LNCaP clone FGC (cell line): ENCODE measurements around the gene ZNF490.
A peak's percentile ranks its signal among the peaks of the same experiment; 100 is the strongest.
"Not testable (repeated sequence)": the region's sequence is repeated elsewhere in the genome, so short reads cannot be mapped to it uniquely, and the experiment has no call there.

ENCODE experiments used
- DNase-seq: peaks from one replicate; pipeline ENCODE4 v3.0.0-alpha.2; 2011; ENCODE audit warnings: low read depth
- H3K4me3 ChIP-seq: 2 replicates; pipeline ENCODE4 v1.5.1; 2011; ENCODE audit warnings: mild to moderate bottlenecking, low read depth, low read length, control low read depth
- CTCF ChIP-seq: IDR thresholded peaks from 2 replicates; pipeline ENCODE4 v1.5.1; 2012; ENCODE audit warnings: mild to moderate bottlenecking; ENCODE audit not compliant: control insufficient read depth, insufficient read depth; ENCODE audit errors: extremely low read depth

ZNF490 gene

GRCh38 chr19:12567951-12568350 lies 42.7 kb downstream of the ZNF490 start:
- DNase-seq = no peak
- no peak for TF ChIP-seq CTCF
- H3K4me3 ChIP-seq = no peak overlapping the region

GRCh38 chr19:12566380-12566779 lies 44.2 kb downstream of the ZNF490 start:
- not testable (repeated sequence) for DNase-seq, H3K4me3 ChIP-seq

GRCh38 chr19:12564016-12564664 lies 46.5 kb downstream of the ZNF490 start:
- peak; percentile 57 for DNase-seq
- no peak overlapping the region for H3K4me3 ChIP-seq
- TF ChIP-seq CTCF = peak; percentile 98

- no peak overlapping the region for H3K4me3 ChIP-seq
- no peak for DNase-seq
- TF ChIP-seq CTCF = no peak
Measured at GRCh38 chr19:12555456-12555930, 55.1 kb downstream of the ZNF490 start.

- peak; percentile 97 for DNase-seq
- peak within 1 kb of the TSS; percentile 88 for H3K4me3 ChIP-seq
- no peak for TF ChIP-seq CTCF
Measured at GRCh38 chr19:12551060-12551832, 59.4 kb downstream of the ZNF490 start, which contains the start of gene ZNF564. Gene ZNF564, minus strand, starts transcription at chr19:12551482. Its CDS starts 150 bp downstream, at chr19:12551332.

GRCh38 chr19:12546903-12547302 lies 63.7 kb downstream of the ZNF490 start:
- no peak for DNase-seq
- H3K4me3 ChIP-seq = no peak overlapping the region
- TF ChIP-seq CTCF = no peak

GRCh38 chr19:12546068-12546467 lies 64.5 kb downstream of the ZNF490 start:
- no peak for TF ChIP-seq CTCF
- DNase-seq = no peak
- H3K4me3 ChIP-seq = no peak overlapping the region
